Measurements from ENCODE around the gene SYNDIG1.

Gene SYNDIG1

GRCh38 chr20:24530131-24530680 is 60.8 kb downstream of the SYNDIG1 start:
- TF ChIP-seq CTCF (IDR thresholded peaks at IDR 0.05; ENCODE audit: low read length, missing control alignments), result no peak
- no peak for DNase-seq (ENCODE audit: low read depth)
- no peak overlapping the region for H3K4me3 ChIP-seq (replicated peaks; ENCODE audit: low read depth, low read length)

- no peak for DNase-seq (ENCODE audit: low read depth)
- TF ChIP-seq CTCF (IDR thresholded peaks at IDR 0.05; ENCODE audit: low read length, missing control alignments), result no peak
- H3K4me3 ChIP-seq (replicated peaks; ENCODE audit: low read depth, low read length), result no peak overlapping the region
These were observed 61.8 kb downstream of the SYNDIG1 start for GRCh38 chr20:24531202-24531601.

- no peak for DNase-seq (ENCODE audit: low read depth)
- no peak for TF ChIP-seq CTCF (IDR thresholded peaks at IDR 0.05; ENCODE audit: low read length, missing control alignments)
- H3K4me3 ChIP-seq (replicated peaks; ENCODE audit: low read depth, low read length), result no peak overlapping the region
These were observed 62.4 kb downstream of the SYNDIG1 start for GRCh38 chr20:24531631-24532419.

GRCh38 chr20:24533449-24533848 is 64.0 kb downstream of the SYNDIG1 start:
- TF ChIP-seq CTCF (IDR thresholded peaks at IDR 0.05; ENCODE audit: low read length, missing control alignments), result no peak

GRCh38 chr20:24534282-24534681 is 64.9 kb downstream of the SYNDIG1 start:
- no peak for DNase-seq (ENCODE audit: low read depth)
- no peak for TF ChIP-seq CTCF (IDR thresholded peaks at IDR 0.05; ENCODE audit: low read length, missing control alignments)
- H3K4me3 ChIP-seq (replicated peaks; ENCODE audit: low read depth, low read length), result no peak overlapping the region

More at GRCh38 chr20:24533449-24533848, 64.0 kb downstream of the SYNDIG1 start:
- no peak overlapping the region for H3K4me3 ChIP-seq (replicated peaks; ENCODE audit: low read depth, low read length)
- DNase-seq (ENCODE audit: low read depth), result no peak

GRCh38 chr20:24535941-24536730 is 66.7 kb downstream of the SYNDIG1 start:
- no peak overlapping the region for H3K4me3 ChIP-seq (replicated peaks; ENCODE audit: low read depth, low read length)
- no peak for DNase-seq (ENCODE audit: low read depth)
- TF ChIP-seq CTCF (IDR thresholded peaks at IDR 0.05; ENCODE audit: low read length, missing control alignments), result no peak
